ENCODE measurements around the gene LPP. TPM values are rescaled to one million over a fixed set of nuclear protein-coding genes. Genes with fewer than 3 reads are reported as not detected.

LPP gene
- total RNA-seq, 1 experiment from 2014 or later = 22.1 TPM

DNA sequence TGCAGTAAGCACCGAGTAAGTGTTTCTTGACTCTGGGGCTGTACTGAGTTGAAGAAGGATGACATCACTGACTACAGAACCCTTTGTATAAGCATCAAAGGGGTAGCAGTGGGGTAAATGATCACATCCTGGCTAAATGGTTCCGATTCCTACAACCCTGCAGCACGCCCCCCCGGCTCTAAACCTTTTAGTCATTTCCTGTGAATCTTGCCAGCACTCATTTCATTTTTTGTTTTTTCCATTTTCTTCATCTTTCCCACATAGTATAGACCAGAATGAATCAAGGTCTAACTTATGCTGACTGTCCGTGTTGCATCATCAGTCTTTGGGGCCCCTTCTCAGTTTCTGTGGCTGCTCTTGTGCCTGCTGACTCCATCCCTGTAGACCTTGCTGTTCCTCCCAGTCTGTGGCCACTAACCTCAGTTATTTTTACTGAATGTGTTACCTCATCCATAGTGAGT lies 634.7 kb downstream of the LPP start:
- no peak for DNase-seq (ENCODE audit: extremely low read depth, low read depth)

DNA sequence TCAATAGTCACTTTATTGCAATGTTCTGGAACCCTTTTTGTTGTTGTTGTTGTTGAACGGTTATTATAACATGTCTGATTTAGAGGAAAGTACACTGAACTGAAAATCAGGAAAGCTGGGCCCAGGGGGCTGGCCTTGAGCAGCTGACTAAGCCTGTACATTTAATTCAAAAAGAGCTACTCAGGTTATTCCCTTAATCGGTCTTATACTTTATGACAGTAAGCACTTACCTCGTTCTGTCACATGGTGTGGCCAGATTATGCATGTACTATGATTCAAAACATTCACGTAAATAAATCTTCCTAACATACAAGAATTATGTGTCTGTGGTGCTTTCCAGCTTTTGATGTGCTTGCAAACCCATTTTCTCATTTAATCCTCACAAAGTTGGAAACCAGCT lies 635.3 kb downstream of the LPP start:
- no peak for DNase-seq (ENCODE audit: extremely low read depth, low read depth)

DNA sequence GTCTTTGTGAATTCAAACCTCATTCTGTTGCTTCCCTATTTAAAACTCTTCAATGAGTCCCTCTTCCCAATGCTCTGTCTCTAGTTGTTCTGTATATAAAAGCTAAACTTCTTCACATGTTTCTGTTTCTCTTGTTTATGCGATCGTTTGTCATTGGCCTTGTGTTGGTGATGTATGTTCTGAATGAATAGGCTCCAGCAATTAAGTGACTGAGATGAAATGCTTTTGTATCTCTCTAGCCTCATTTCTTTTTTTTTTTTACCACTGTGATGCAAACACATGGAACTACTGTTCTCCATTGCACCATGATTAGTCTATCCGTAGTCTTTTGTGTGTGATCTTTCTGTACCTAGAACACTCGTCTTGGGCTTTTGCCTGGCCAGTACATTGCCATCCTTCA lies 637.4 kb downstream of the LPP start:
- DNase-seq (ENCODE audit: extremely low read depth, low read depth) = no peak

DNA sequence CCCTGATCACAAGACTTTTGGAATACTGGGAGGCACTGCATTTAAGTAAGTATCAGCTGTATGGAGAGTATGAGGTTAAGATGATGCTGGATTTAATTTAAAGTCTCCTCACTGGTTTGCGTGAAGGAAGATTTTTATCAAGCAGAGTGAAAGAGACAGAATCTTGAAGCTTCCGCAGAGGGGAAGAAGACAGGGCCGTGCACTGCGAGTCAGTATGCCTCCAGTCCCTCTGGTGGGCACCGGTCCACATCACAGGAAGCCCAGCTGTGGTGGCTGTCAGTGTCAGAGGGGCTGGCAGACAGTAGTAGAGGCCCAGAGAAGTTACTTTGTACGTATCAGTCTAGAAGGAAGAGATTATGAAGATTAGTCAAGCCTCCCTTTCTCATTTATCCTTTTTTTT lies 638.8 kb downstream of the LPP start:
- DNase-seq (ENCODE audit: extremely low read depth, low read depth) = no peak

DNA sequence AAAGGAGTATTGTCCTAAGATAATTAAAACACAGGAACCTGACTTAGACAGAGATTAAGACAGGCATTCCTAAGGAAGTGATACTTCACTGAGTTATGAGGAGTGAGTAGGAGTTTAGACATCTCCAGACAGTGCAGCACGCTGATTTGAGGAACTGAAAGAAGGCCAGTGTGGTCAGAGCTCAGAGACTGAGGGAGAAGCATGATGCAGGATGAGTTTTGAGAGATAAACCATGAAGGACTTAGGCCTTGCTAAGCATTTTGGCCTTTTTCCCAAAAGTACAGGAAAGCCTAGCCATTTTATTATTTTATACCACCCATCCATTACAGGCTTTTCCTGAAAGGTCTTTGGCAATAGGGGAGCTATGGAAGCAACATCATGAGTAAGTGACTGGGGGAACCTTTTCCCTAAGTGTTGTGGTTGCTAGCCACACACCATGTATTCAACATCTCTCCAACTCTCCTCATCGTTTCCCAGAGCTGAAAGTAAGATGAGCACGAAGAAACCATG lies 642.2 kb downstream of the LPP start:
- no peak for DNase-seq (ENCODE audit: extremely low read depth, low read depth)

DNA sequence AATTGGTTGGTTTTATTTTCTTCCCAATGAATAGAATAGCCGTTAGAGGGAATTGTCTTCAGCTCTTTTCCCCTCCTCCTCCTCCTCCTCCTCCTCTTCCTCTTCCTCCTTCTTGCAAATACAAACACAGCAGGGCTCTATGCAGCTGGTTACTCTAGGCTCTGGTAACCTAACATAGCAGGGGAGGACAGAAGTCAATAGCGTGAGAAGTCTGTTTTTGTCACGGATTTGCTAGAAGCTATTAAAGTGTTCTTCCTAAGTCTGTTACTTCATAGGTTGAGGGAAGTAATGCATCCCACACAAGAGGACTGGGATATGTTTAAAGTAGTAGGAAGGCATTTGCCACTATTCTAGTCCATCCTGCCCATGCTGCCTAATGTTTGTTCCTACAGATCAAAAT lies 643.1 kb downstream of the LPP start:
- DNase-seq (ENCODE audit: extremely low read depth, low read depth) = no peak

DNA sequence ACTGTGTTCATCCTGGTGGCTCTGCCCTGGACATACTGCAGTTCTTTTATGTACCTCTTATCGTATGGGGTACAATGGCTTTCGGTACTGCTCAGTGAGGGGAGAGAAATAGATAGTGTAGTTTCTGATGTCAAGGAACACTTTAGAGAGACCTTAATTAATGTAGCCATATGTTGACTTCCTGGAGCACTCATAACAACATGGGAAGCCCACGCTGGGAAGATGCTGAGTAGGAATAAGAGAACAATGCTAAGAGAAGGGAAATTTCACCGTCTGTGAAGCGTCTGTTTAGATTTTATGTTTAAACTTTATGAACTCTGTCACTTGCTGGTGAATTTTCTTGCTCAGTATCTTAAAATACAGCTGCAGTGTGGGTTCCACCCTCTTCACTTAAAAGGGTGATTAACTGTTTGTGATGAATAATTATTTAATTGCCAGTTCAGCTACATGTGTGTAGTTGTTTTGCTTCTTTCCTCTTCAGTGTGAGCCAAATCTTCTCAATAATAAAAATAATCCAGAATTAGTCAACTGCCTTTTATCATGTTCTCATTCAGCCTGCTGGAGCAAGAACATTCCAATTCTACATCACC lies 644.7 kb downstream of the LPP start:
- no peak for DNase-seq (ENCODE audit: extremely low read depth, low read depth)

DNA sequence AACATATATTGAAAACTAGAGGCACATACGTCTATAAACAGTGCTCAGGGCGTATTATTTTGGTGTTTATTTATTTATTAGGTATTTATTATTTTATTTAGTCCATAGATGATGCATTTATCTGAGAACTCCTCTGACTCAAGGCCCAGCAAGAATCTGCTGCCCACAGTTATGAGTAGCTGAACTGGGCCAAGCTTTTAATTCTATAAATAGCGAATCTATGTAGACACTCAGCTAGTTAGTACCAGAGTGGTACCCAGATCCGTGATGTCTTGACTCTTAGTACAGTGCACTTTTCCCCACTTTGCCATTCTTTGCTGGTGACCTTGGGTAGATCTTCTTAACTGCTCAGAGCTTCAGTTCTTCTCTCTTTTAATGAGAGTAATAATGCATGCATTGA lies 647.4 kb downstream of the LPP start:
- DNase-seq (ENCODE audit: extremely low read depth, low read depth) = no peak

DNA sequence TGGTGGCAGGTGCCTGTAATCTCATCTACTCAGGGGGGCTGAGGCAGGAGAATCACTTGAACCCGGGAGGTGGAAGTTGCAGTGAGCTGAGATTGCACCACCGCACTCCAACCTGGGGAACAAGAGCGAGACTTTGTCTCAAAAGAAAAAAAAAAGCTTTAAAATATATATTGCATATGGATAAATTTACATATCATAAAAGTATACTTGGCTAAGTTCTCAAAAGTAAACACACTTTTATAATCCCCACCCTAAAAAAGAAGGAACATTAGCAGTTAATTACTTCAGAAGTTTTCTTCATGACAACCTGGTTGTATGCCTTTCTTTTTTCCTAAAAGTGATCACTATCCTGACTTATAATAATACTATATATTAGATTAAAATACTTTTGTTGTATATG lies 648.7 kb downstream of the LPP start:
- no peak for DNase-seq (ENCODE audit: extremely low read depth, low read depth)

DNA sequence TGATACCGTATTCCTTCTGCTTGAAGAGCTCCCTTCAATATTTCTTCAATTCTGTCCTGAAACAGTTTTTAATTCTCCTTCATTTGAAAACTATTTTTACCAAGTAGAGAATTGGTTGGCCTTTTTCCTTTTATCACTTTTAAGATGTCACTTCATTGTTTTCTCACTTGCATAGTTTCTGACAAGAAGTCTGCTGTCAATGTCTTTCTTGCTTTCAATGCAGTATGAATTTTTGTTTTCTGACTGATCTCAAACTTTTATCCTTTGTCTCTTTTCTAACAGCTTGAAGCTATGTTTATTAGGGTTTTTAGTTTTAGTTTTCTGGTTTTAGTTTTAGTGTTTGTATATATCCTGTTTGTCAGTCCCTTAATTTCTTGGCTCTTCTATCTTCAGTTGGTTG lies 653.0 kb downstream of the LPP start:
- no peak for DNase-seq (ENCODE audit: extremely low read depth, low read depth)

DNA sequence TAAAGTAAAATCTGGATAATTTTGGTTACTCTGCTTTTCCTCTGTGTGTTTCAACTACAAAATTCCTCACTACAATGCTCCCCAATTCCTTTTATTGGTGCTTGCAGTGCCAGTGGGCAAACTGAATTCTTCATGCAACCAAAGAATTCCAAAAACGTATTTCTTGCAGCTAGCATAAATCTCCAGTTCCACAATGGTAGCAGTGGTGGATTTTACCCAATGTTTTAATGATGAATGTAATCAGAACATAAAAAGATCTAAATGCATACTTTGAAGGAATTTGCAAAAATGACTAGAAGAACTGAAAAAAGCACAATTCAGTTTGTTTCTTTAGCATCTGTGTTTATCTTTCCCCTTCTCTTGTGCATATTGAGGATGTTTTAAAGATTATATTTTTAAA lies 658.2 kb downstream of the LPP start:
- no peak for DNase-seq (ENCODE audit: extremely low read depth, low read depth)

DNA sequence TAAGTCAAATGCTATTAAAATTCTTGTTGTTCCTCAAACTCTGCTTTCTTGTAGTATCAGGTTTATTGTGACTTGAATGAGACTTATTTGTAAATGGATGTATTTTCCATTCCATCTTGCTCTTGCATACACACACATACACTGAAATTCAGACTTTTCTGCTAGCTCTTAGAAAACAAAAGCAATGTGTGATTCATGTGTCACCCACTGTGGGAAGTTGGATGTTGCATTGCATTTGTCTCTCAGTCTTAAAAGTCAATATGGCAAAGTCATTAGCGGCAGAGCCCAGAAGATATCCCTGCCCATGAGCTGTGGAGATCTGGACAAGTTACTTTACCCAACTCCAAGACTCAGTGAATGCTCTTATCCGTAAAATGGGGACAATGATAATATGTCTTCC lies 660.6 kb downstream of the LPP start:
- no peak for DNase-seq (ENCODE audit: extremely low read depth, low read depth)

DNA sequence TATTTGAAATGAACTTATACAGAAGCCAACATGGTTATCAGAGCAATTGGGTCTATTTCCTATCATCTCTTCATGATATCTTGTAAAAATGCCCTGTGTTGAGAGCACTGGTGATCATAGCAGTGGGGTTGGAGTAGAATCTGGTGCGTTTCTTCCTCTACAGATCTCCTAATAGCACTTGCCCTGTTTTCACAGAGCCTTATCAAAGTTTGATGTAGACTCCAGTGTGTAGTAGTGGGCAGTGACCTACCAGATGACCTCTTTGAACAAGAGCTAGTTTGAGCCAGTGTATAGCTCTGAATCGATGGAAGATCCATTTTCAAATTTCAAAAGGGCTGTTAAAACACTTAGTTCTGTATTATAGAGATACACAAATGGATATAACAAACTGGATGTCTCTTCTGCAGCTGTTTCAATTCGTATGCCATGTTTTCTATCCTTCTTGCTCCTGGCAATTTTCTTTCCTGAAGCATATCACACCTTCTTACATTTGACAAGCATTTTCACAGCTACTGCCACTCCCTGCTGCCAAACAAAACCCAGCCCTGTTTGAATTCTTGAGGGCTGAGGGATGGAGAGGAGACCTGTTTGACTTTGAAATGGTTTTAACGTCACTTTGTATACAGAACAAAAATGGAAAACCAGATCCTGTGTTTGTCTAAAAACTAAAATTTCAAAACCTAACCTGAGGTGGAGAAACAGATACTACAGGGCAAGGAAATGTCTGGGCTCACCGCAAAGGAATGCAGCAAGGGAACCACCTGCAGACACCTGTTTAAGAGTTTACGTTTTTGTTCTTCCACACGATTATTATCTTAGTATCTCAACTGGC lies 663.4 kb downstream of the LPP start:
- DNase-seq (ENCODE audit: extremely low read depth, low read depth) = no peak

DNA sequence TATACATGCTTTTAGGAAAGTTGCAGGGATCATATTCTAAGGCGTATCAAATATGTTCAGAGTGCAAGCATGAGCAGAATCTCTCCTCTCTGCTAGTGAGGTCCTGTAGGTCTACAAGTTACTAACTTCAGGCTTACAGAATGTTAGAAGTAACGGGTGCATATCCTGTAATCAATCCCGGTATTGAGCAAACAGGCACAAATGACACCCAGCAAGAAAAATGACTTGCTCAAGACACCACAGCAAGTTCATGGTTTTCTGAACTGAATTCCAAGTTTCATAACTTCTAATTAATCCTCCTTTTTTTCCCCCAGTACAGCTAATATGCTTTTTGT lies 663.9 kb downstream of the LPP start:
- DNase-seq (ENCODE audit: extremely low read depth, low read depth) = no peak

DNA sequence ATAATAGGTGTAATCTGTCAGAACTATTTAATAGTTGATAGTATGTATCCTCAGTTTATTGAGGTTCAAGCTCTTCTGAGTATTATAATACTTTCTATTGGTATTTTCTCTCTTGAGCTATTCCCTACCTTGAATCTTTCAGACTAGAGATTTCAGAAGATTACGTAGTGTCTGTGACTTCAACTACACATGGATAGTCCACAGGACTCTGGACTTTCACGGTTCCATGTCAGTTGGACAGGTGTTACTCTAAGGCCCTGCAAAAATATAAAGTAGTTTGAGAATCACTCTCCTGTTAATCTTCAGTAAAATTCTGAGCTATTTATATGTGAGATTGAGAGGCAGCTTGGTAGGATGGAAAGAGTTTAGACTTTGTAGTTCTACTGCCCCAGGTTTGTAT lies 664.3 kb downstream of the LPP start:
- no peak for DNase-seq (ENCODE audit: extremely low read depth, low read depth)

DNA sequence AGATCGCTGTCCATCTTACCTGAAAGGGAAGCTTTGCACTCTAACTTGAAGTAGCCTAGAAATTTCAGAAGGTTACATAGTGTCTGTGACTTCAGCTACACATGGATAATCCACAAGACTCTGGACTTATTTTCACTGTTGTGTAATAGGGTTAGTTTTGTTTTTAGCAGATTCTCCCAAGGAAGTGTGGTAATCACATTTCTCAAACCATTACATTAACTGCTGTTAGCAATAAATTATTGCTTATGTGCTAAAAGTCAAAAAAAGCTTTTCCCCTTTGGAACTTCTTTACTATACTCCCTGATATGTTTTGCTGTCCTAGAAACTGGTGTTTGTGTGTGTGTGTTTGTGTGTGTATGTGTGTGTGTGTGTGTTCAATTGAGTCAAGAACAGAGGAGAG lies 666.0 kb downstream of the LPP start:
- no peak for DNase-seq (ENCODE audit: extremely low read depth, low read depth)

DNA sequence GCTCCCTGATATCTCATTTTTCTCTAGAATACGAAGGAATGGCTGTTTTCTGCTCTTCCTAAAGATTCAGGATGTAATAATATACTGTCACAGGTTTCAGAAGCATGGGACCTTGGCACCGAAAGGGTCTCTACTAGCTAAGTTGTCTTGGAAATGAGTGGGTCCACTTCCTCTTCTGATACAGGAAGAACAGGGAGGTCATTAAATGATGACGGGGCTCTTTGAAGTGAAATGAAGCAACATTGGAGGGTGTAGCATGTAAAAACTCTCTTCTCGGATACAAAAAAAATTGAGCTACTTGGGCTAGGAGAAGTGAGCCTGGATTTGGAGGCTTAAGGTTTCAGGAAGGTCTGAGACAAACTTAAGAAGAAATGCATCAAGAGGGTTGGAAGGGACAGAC lies 668.0 kb downstream of the LPP start:
- no peak for DNase-seq (ENCODE audit: extremely low read depth, low read depth)

DNA sequence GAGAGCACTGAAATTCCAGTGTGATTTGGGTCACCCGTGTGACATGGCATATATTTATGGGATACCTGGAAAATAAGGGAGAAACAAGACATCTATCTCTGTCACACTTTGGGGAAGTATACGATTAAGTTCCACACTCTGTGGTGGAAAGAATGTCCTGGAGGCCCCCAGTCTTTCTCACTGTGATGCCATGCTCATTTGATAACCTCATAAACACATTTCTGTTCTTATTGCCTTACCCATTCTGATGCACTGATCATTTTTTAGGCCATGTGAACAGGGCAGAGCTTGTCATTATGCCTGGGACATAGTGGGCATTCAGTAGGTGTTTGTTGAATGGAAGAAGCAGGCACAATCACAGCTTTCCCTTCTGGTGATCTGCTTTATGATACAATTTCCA lies 668.5 kb downstream of the LPP start:
- DNase-seq (ENCODE audit: extremely low read depth, low read depth) = no peak

DNA sequence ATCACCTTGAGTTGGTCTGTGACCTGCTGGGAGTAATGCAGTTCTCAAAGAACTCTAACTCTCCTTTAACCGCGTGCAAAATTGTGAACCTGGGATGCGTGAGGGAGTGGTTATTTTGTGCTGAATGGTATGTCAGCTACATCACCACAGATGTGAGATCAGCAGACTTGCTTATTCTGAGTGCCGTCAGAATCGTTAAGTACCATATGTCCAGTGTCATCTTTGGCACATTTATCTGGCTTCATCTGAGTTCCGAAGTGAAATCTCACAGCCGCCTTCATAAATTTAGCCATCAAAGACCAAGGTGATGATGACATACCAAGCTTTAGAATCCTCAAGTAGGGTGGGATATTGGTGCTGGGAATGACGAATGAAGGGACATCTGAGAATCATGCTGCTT lies 670.6 kb downstream of the LPP start:
- DNase-seq (ENCODE audit: extremely low read depth, low read depth) = no peak

DNA sequence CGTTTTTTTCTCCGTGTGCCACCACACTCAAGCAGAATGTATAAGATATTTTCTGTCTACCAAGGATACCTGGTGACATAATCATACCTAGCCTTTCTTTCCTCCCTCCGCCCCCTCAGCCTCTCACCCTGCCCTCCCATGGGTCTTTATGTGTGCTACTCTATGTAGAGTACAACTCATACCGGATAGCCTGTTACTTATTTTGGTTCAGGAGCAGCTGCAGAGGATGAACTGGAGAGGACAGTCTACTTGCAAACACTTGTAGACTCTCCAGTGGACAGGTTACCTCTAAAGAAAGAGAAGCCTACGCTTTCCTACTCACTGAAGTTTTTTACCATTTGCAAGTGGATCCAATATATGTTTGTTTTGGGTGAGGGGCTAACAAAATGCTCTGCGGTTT lies 671.9 kb downstream of the LPP start:
- DNase-seq (ENCODE audit: extremely low read depth, low read depth) = no peak

DNA sequence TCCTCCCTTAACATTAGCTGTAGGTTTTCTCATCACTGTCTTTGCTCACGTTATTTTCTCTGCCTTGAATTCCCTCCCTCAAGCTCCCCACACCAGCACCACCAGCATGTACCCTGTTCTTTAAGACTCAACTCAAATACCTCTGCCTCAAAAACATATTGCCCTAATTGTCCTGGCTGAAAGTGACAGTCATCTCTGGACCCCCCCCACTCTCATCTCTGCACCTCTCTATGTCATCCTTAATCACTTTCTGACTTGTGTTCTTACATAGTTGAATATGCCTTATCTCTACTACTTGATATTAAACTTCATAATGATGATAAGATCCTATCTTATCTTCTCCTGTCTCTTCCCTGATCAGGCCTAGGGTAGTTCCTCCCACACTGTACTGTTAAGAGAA lies 672.6 kb downstream of the LPP start:
- DNase-seq (ENCODE audit: extremely low read depth, low read depth) = no peak

DNA sequence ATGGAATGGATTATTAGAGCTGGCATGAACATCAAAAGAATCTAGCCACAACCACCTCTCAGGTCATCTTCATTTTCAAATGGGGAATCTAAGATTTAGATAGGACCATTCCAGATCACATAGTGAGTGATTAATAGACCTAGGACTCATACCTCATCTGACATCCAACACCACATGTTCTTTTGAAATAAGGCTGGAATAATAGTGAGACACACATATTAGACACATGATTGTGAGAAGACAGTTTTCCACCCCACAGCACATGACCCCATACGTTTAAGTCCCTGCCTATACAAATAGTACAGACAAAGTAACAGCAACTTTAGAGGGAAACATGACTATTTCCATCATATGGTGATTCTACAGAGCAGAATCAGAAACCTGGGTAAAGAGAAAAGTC lies 673.1 kb downstream of the LPP start:
- no peak for DNase-seq (ENCODE audit: extremely low read depth, low read depth)

DNA sequence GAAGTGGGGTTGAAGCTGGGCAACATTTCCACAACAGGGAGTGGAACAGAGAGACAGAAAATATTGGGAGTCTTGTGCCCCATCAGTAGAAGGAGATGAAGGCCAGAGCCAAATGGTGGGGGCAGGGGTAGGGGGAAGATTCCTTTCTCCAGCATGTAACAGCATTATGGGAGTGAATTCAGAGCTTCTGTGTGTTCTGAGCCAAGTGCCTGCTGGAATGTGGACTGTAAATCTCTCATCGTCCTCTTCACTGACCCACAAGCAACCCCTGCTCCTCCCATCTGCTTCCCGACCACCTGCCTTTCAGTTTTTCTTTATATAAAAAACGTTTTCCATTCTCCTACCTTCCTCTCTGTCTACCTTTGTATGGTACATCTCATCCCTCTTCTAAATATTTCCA lies 673.6 kb downstream of the LPP start:
- DNase-seq (ENCODE audit: extremely low read depth, low read depth) = no peak
